ENCODE data around the gene KCNN4. TPM values are rescaled to one million over a fixed set of nuclear protein-coding genes. Genes with fewer than 3 reads are reported as not detected.

Gene KCNN4
- total RNA-seq, 1 experiment from 2014 or later: 0.26 TPM

- H3K4me1 Mint-ChIP-seq: peaks cover 13 to 20% of the 10 kb centered on the region in 2 experiments
- Histone ChIP-seq H4K5ac (ENCODE audit: insufficient read length, low read depth, low read length) (no peak overlapping the region), H3K23ac (ENCODE audit: insufficient read length, low read depth, low read length) (no peak overlapping the region), H4K20me1 (ENCODE audit: control insufficient read depth, insufficient read depth, insufficient read length) (no peaks in the 10 kb centered on the region), H3K79me1 (ENCODE audit: insufficient read depth, low read depth, low read length, poor library complexity, severe bottlenecking) (no peaks in the 10 kb centered on the region), H3K27ac (ENCODE audit: insufficient read length, low read depth, low read length) (no peak overlapping the region), H3K9me3 (ENCODE audit: control insufficient read depth, low read depth, low read length) (no peaks in the 10 kb centered on the region), H2BK5ac (ENCODE audit: insufficient read length, low read length) (no peak overlapping the region), H2BK12ac (ENCODE audit: insufficient read length, low read depth, low read length) (no peak overlapping the region), H3K4ac (ENCODE audit: low read depth, low read length) (no peak overlapping the region), H3K56ac (ENCODE audit: insufficient read length, low read depth, low read length) (no peak overlapping the region), H3K23me2 (ENCODE audit: insufficient read length, low read depth, low read length, poor library complexity, severe bottlenecking) (peaks cover 6% of the 10 kb centered on the region), H3K18ac (ENCODE audit: insufficient read length, low read depth, low read length) (no peak overlapping the region), H2BK20ac (ENCODE audit: low read depth, low read length, poor library complexity, severe bottlenecking) (no peak overlapping the region), H3K27me3 (ENCODE audit: insufficient read depth, low read length) (no peaks in the 10 kb centered on the region), H4K8ac (replicated peaks; ENCODE audit: insufficient read length, low read depth, low read length) (no peak overlapping the region), H2BK15ac (ENCODE audit: low read depth, low read length) (no peak overlapping the region), H2AK5ac (ENCODE audit: insufficient read length, low read length) (no peak overlapping the region), H3K4me1 (ENCODE audit: insufficient read depth, low read length) (no peaks in the 10 kb centered on the region), H3K14ac (ENCODE audit: insufficient read depth, low read length) (no peak overlapping the region), H3K4me2 (ENCODE audit: insufficient read depth, insufficient read length, low read length) (no peak overlapping the region), H2BK120ac (ENCODE audit: low read depth, low read length, poor library complexity, severe bottlenecking) (no peak overlapping the region), H2AFZ (ENCODE audit: low read length) (no peak overlapping the region), H3T11ph (ENCODE audit: low read length) (no peak overlapping the region), H3K9ac (ENCODE audit: extremely low read depth, insufficient read length, low read length) (no peak overlapping the region), H3K79me2 (ENCODE audit: insufficient read depth, low read length) (no peaks in the 10 kb centered on the region), H4K91ac (ENCODE audit: insufficient read length, low read depth, low read length) (no peak overlapping the region)
- H3K27me3 Mint-ChIP-seq (ENCODE audit: low read depth): peaks cover 3% of the 10 kb centered on the region; the same call in 1 of the 2 replicates
- peak; percentile 50 for TF ChIP-seq CTCF (conservative IDR thresholded peaks at IDR 0.05)
- H3K27ac Mint-ChIP-seq: peak overlapping the region in 2 of 3 experiments; percentile 16 to 81; a peak in 3 of 7 replicates
- H3K36me3 Mint-ChIP-seq (ENCODE audit: insufficient read depth in 1 of 3, low read depth in 3 of 3): peaks cover 0 to 7% (median 5%) of the 10 kb centered on the region in 3 experiments; a peak in 2 of 7 replicates
- no CpG with 5 or more reads among the region's 5 CpGs for WGBS (ENCODE audit: extremely low coverage, insufficient read length, low lambda C conversion rate)
- H3K4me3 Mint-ChIP-seq: no peak overlapping the region
- H3K9me3 Mint-ChIP-seq: no peaks in the 10 kb centered on the region
- no peak for DNase-seq
Observed at GRCh38 chr19:43759515-43759914, 21.3 kb downstream of the KCNN4 start.
